Measurements from ENCODE around the gene STARD3. TPM values are rescaled to one million over a fixed set of nuclear protein-coding genes. Genes with fewer than 3 reads are reported as not detected.

STARD3 gene
- total and polyA plus RNA-seq, 9 of the 15 experiments (the other 6 are each of a cell fraction or from before 2014, with no cell fraction given): 0.63 to 87.0 (median 46.0) TPM

- TF ChIP-seq IRF1 (CRISPR knock-in tag; IDR thresholded peaks at IDR 0.05; ENCODE audit: borderline replicate concordance) (no peak), ZC3H4 (CRISPR knock-in tag; IDR thresholded peaks at IDR 0.05; ENCODE audit: borderline replicate concordance) (no peak), ZNF696 (CRISPR knock-in tag; conservative IDR thresholded peaks at IDR 0.05) (no peak), HNRNPUL1 (IDR thresholded peaks at IDR 0.05; ENCODE audit: low read length) (no peak), ZNF217 (CRISPR knock-in tag; IDR thresholded peaks at IDR 0.05) (no peak), ZBTB2 (IDR thresholded peaks at IDR 0.05) (no peak), DPF2 (IDR thresholded peaks at IDR 0.05) (no peak), KDM1A (IDR thresholded peaks at IDR 0.05) (no peak), CREB1 (IDR thresholded peaks at IDR 0.05) (peak; percentile 53; the same call in 1 of the 2 replicates), CREB1 (CRISPR knock-in tag; IDR thresholded peaks at IDR 0.05) (no peak), MAX (CRISPR knock-in tag; IDR thresholded peaks at IDR 0.05) (peak; percentile 75), CSDE1 (IDR thresholded peaks at IDR 0.05) (no peak), ZBTB43 (CRISPR knock-in tag; IDR thresholded peaks at IDR 0.05) (no peak), FOXP4 (CRISPR knock-in tag; IDR thresholded peaks at IDR 0.05; ENCODE audit: borderline replicate concordance) (no peak), RNF219 (CRISPR knock-in tag; IDR thresholded peaks at IDR 0.05) (no peak), CBFA2T2 (conservative IDR thresholded peaks at IDR 0.05) (no peak)
Measured at GRCh38 chr17:39636927-39637736, at the start of gene STARD3 (continued).
